SK-N-SH treated with all-trans-retinoic acid at 6 μM for 48 hours (cell line): ENCODE results near the gene ADAMTS18.

Experiments
- ATAC-seq: fragments of 200-7000 bp; cut with Tn5 transposase; 3 replicates; pipeline ENCODE4 v1.9.1; 2020; ENCODE audit warnings: mild to moderate bottlenecking, moderate library complexity
- ARNTL ChIP-seq: fragments of 450-650 bp; formaldehyde crosslinking; IDR thresholded peaks from 2 replicates; pipeline ENCODE4 v1.5.0; 2020; ENCODE audit warnings: low read depth, mild to moderate bottlenecking, moderate library complexity, borderline replicate concordance
- BACH2 ChIP-seq: fragments of 250-450 bp; sonication (Bioruptor Pico); IDR thresholded peaks from 2 replicates; pipeline ENCODE4 v1.9.0; 2021; ENCODE audit warnings: mild to moderate bottlenecking, borderline replicate concordance
- CREB5 ChIP-seq: fragments of 250-450 bp; sonication (Bioruptor Pico); IDR thresholded peaks from 2 replicates; pipeline ENCODE4 v1.5.1; 2020; ENCODE audit warnings: low read depth, mild to moderate bottlenecking, moderate library complexity
- CSDC2 ChIP-seq: fragments of 250-450 bp; sonication (Bioruptor Pico); IDR thresholded peaks from 2 replicates; pipeline ENCODE4 v1.5.0; 2020; ENCODE audit warnings: mild to moderate bottlenecking, moderate library complexity
- CSRNP3 ChIP-seq: fragments of 250-450 bp; sonication (Bioruptor Pico); IDR thresholded peaks from 2 replicates; pipeline ENCODE4 v1.5.1; 2021; ENCODE audit warnings: mild to moderate bottlenecking, moderate library complexity
- GLIS3 ChIP-seq: fragments of 250-450 bp; sonication (Bioruptor Pico); IDR thresholded peaks from 2 replicates; pipeline ENCODE4 v1.5.0; 2020; ENCODE audit warnings: mild to moderate bottlenecking, moderate library complexity
- PATZ1 ChIP-seq: fragments of 250-450 bp; sonication (Bioruptor Pico); IDR thresholded peaks from 2 replicates; pipeline ENCODE4 v1.8.0; 2020; ENCODE audit warnings: mild to moderate bottlenecking, moderate library complexity, borderline replicate concordance
- POU6F1 ChIP-seq: fragments of 250-450 bp; sonication (Bioruptor Pico); IDR thresholded peaks from 2 replicates; pipeline ENCODE4 v1.8.0; 2021; ENCODE audit warnings: low read depth, mild to moderate bottlenecking, moderate library complexity, borderline replicate concordance
- PPARA ChIP-seq: fragments of 250-450 bp; sonication (Bioruptor Pico); IDR thresholded peaks from 2 replicates; pipeline ENCODE4 v1.5.0; 2020; ENCODE audit warnings: mild to moderate bottlenecking, borderline replicate concordance
- SNAI2 ChIP-seq: fragments of 250-450 bp; sonication (Bioruptor Pico); IDR thresholded peaks from 2 replicates; pipeline ENCODE4 v1.5.0; 2020; ENCODE audit warnings: mild to moderate bottlenecking, moderate library complexity
- TOX ChIP-seq: fragments of 250-450 bp; sonication (Bioruptor Pico); IDR thresholded peaks from 2 replicates; pipeline ENCODE4 v1.8.0; 2021; ENCODE audit warnings: mild to moderate bottlenecking, moderate library complexity, borderline replicate concordance
- TSHZ2 ChIP-seq: fragments of 250-450 bp; sonication (Bioruptor Pico); IDR thresholded peaks from 2 replicates; pipeline ENCODE4 v1.5.0; 2020; ENCODE audit warnings: mild to moderate bottlenecking, moderate library complexity
- ZC3H10 ChIP-seq: fragments of 250-450 bp; sonication (Bioruptor Pico); IDR thresholded peaks from 2 replicates; pipeline ENCODE4 v1.5.1; 2021; ENCODE audit warnings: mild to moderate bottlenecking, moderate library complexity
- ZFP3 ChIP-seq: fragments of 250-450 bp; sonication (Bioruptor Pico); IDR thresholded peaks from 2 replicates; pipeline ENCODE4 v1.5.0; 2020; ENCODE audit warnings: mild to moderate bottlenecking, moderate library complexity
- ZNF565 ChIP-seq: fragments of 450-650 bp; formaldehyde crosslinking; conservative IDR thresholded peaks from 2 replicates; pipeline ENCODE4 v1.5.0; 2020; ENCODE audit warnings: low read depth, mild to moderate bottlenecking, moderate library complexity
- ZNF70 ChIP-seq: fragments of 450-650 bp; formaldehyde crosslinking; IDR thresholded peaks from 2 replicates; pipeline ENCODE4 v1.5.0; 2020; ENCODE audit warnings: mild to moderate bottlenecking, moderate library complexity
- ZNF8 ChIP-seq: fragments of 450-650 bp; formaldehyde crosslinking; IDR thresholded peaks from 2 replicates; pipeline ENCODE4 v1.5.0; 2020; ENCODE audit warnings: mild to moderate bottlenecking, moderate library complexity

Gene ADAMTS18

GRCh38 chr16:77434530-77435271 lies at the start of gene ADAMTS18:
Gene ADAMTS18, minus strand, starts transcription at chr16:77435034. Its CDS starts 339 bp downstream, at chr16:77434695.
- no peak for ATAC-seq
- no peak for TF ChIP-seq CSRNP3 (CRISPR knock-in tag)
- TF ChIP-seq ZNF70 (CRISPR knock-in tag): no peak
- TF ChIP-seq PATZ1 (CRISPR knock-in tag): no peak
- no peak for TF ChIP-seq ZNF565
- no peak for TF ChIP-seq CSDC2 (CRISPR knock-in tag)
- no peak for TF ChIP-seq ZFP3 (CRISPR knock-in tag)
- TF ChIP-seq ARNTL (CRISPR knock-in tag): no peak
- TF ChIP-seq SNAI2 (CRISPR knock-in tag): no peak
- no peak for TF ChIP-seq PPARA (CRISPR knock-in tag)
- TF ChIP-seq BACH2 (CRISPR knock-in tag): no peak
- no peak for TF ChIP-seq POU6F1
- no peak for TF ChIP-seq CREB5 (CRISPR knock-in tag)
- no peak for TF ChIP-seq TSHZ2 (CRISPR knock-in tag)

- ATAC-seq: no peak
Measured at GRCh38 chr16:77480681-77481315, 46.0 kb upstream of the ADAMTS18 start.

More at GRCh38 chr16:77480681-77481315, 46.0 kb upstream of the ADAMTS18 start:
- TF ChIP-seq ARNTL (CRISPR knock-in tag) (no peak), GLIS3 (CRISPR knock-in tag) (no peak), SNAI2 (CRISPR knock-in tag) (no peak), PPARA (CRISPR knock-in tag) (no peak), ZC3H10 (no peak), POU6F1 (no peak), CSDC2 (CRISPR knock-in tag) (no peak), ZFP3 (CRISPR knock-in tag) (no peak), TOX (no peak), ZNF8 (no peak), CSRNP3 (CRISPR knock-in tag) (no peak), CREB5 (CRISPR knock-in tag) (no peak), ZNF565 (no peak)
- TF ChIP-seq, all 23 proteins: peak for 0
